HG02884 (cell line): ENCODE data around the gene RMDN3.

Experiments
- ATAC-seq: cut with Tn5 transposase; IDR thresholded peaks from one replicate; pipeline ENCODE4 v1.9.1; 2021; ENCODE audit warnings: mild to moderate bottlenecking, moderate library complexity; ENCODE audit not compliant: unreplicated experiment

RMDN3 gene

DNA sequence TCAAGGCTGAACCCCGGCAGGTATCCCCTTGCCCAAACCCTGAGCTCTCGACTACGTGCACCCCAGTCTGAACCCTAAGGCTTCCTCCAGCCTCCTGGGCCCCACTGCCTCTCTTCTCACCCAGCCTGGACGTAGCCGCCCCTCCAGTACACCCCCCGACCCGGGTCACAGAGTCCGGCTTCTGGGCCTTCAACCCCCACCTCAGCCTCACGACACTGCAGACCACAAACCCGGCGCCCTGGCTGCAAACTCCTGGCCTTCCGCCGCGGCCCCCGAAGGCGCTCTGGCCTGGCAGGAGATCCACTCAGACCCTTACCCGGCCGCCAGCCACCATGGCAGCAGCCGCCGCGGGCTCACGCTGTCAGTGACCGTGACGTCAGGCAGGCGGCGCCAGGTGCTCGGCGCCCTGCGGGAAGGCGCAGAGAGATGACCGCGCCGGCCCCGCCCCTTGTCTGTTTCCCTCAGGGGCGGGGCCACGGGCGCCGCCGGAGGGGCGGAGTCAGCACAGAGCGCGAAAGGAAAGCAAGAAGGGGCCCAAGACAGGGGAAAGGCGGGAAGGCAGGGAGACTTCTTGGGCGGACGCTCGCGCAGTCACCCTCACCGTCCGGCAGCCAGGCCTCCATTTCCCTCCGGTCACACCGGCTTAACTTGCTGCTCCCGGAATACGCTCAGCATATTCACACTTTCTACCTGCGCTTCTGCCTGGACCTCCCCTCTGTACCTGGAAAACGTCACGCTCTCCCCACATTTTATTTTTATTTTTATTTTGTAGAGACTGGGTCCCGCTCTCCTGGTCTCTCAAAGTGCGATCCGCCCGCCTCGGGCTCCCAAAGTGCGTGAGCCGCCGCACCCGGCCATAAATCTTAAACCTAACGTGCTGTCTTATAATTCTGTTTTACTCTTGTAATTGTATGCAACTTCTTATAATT, at the start of gene RMDN3:
TSS of gene RMDN3 (minus strand) at position 372 of the 929 bp plus-strand sequence. CDS start 471 bp downstream, outside the sequence.
- peak; percentile 77 for ATAC-seq

DNA sequence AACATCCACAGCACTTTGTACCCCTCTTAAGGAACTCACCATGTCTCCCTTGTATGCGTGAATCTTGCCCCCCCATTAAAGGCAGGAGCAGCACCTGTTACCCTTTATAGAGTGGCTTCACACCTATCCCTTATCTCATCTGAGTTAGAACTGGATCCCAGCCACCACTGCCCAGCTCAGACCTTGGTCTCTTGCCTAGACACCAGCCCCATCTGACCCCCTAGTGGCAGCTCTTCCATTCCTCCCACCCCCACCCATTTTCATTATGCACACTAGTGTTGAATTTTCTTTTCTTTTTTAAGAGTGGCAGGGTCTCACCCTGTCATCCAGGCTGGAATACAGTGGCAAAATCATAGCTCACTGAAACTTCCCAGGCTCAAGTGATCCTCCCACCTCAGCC, 48.6 kb upstream of the RMDN3 start:
- no peak for ATAC-seq

- ATAC-seq = no peak
Observed at GRCh38 chr15:40803076-40803475, 48.0 kb upstream of the RMDN3 start.

- ATAC-seq = no peak
Observed at GRCh38 chr15:40799523-40799922, 44.5 kb upstream of the RMDN3 start.

DNA sequence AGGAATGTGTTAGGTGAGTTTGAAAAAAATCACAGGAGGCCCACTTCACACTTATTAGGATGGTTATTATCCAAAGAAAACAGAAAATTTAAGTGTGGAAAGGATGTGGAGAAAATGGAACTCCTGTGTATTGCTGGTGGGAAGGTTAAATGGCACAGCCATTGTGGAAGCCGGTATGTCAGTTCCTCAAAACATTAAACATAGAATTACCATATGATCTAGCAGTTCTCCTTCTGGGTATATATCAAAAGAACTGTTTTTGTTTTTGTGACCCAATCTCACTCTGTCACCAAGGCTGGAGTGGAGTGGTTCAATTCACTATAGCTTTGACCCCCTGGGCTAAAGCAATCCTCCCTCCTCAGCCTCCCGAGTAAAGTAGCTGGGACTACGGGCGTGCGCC, 41.5 kb upstream of the RMDN3 start:
- no peak for ATAC-seq

DNA sequence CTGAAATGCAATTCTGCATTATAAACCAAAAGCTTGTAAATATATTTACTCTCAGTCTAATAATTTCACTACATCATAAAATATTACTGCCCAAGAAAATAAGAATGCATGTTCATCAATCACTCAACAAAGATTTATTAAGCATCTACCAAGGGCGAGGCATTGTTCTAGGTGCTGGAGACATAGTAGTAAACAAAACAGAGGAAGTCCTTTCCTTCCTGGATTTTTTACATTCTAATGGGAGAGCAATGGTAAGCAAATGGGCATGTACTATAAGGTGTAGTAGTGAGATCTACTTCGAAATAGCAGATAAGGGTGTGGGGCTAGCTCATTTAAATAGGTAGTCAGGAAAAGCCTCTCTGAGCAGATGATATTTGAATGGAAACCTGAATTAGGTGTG, 41.0 kb upstream of the RMDN3 start:
- ATAC-seq = no peak

GRCh38 chr15:40793216-40793989, 38.3 kb upstream of the RMDN3 start:
- no peak for ATAC-seq

DNA sequence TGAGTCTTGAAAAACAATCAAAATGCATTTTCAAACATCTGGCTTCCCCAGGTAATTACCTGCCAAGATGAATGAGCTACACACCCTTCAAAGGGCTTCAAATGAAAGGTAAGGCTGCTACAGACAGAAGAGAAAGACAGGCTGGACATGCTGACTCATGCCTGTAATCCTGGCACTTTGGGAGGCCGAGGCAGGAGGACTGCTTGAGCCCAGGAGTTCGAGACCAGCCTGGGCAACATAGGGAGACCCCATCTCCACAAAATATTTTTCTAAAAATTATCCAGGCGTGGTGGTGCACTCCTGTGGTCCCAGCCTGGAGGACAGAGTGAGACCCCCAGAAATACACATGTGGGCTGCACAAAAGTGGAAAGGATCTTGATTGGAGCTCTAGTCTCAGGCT, 37.3 kb upstream of the RMDN3 start:
- ATAC-seq = no peak

- ATAC-seq = no peak
Observed at GRCh38 chr15:40790718-40791117, 35.7 kb upstream of the RMDN3 start.

- ATAC-seq = no peak
Observed at GRCh38 chr15:40789999-40790398, 34.9 kb upstream of the RMDN3 start.

DNA sequence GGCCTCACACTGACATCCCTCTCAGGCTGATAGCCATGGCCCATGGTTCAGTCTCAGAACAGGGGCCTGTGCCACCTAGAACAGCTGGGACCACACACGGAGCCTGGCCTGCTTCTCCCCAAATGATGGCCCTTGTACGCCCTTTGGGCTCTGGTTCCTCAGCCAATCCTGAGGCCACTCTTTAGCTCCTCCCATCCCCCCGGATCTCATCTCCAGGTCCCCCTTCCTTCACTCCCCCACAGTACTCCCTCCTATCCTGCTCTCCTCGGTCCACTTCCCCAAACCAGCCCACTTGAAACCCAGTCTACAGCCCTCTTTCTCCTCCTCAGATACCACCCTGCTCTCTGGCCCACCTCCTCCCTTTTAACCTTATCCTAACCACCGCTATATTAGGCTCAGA, 34.1 kb upstream of the RMDN3 start:
- ATAC-seq = no peak

- no peak for ATAC-seq
Observed at GRCh38 chr15:40787991-40788390, 32.9 kb upstream of the RMDN3 start.

- no peak for ATAC-seq
Observed at GRCh38 chr15:40787344-40787841, 32.3 kb upstream of the RMDN3 start.

DNA sequence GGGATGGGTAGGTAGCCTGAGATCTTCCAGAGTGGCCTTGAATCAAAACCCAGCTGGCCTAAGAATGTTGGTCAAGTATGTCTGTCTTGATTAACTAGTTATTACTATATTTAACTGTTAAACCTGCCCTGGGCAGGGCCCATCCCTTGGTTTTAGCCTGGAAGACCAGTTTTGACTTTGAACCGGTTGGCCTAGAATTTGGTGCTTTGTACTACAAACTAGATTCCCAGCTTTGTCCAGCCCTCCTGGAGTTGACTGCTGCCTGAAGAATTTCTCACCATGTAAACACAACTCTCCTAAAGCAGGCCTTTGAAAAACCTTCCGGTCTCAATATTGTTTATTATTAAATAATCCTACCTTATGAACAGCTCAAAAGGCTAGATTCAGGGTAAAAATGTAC, 30.8 kb upstream of the RMDN3 start:
- no peak for ATAC-seq

DNA sequence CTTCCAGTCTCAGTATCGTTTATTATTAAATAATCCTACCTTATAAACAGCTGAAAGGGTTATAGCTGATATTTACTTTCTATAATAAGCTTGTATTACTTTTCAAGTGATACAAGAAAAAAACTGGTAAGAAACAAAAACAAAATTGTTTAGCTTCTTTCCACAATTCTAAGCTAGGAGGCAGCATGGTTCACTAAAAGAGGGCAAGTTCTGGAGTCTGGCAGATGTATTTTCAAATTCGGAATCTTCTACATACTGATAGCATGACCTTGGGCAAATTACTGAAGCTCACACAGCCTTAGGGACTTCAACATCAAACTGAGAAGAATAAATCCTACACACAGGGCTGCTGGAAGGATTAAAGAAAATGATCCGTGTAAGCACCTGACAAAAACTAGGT, 30.1 kb upstream of the RMDN3 start:
- no peak for ATAC-seq

DNA sequence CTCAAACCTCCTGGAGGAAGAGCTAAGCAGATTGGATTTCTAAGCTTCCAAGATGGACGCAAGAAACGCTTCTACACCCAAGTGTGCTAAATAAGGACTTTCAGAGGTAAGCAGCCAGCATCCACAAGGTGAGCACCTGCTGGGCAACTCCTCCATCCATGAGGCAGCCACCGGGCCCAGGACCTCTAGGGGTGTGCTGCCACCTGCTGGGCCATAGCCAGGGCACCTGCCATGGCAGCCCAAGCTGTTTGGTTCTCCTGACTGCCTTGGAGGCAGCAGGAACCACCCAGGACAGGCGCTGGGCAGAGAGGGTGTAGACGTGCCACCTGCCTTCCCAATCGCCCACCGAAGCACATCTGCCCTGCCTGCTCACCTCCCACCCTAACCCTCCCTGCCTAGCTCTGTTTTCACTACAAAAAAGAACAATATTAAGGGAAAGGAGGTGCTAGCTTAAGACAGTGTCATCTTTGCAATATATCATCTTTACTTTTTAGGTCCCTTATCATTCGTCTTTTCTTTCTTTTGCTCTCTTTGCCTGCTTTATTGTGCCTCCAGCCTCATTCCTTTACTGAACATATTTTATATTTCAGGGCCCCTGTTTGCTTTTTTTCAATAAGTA, 27.7 kb upstream of the RMDN3 start:
- ATAC-seq = no peak

DNA sequence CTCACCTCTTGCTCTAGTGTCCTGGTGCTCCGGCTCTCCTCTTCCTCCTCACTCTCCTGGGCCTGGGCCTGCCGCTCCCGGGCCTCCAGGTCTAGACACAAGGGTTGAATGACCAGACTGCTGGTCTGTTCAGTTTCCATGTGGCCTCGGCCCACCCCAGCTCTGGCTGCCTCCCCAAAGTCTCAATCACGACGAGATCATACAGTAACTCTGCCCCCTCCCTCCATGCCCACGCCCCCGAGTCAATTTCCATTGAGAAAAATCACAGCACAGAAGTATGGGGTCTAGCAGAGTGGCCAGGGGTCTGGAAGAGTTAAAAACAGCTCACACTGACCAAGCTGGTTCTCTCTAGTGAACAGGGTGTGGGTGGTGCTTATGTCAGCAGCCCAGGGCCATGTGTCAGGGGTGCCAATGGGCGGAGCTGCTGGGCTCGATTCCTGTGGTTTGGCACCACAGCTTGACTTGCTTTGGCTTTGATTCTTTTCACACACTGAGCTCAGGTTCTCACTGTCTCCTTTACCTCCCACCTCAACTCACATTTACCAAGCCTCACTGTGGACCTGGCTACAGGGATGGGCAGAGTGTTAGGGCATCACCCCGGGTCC, 21.6 kb upstream of the RMDN3 start:
- ATAC-seq = no peak

DNA sequence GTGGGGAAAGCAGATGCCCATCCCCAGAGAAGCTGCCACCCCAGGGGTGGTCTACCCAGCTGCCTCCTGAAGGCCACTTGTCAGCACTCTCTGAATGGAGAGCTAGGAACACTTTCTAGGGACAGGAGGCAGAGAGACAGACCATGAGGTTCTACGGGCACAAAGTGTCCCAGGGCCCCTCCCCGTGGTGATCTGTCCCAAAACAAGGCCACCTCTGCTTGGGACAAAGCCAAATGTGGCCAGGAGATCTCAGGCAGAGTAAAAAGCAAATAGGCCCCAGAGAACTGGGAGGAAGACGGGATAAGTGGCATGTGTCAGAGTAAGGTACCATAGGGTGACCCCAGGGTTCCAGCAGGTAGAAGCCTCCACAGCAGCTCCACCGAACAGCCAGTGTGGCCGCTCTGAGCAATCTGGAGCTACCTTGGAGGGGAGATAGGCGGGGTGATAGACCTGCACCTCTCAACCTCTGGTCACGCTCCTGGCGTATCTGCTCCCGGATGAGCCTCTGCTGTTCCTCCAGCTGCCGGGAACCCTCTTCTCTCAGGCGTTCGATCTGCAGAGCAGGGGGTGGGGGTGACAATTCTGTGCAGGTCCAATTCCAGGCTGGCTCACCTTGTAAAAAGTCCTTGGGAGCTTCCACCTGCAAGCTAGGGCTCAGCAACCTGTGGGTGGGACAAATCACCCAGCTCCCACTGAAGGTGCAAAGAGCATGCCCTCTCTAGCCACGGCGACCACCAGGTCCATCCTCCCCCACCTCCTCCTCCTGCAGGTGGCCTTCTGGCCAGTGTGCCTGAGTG, 20.9 kb upstream of the RMDN3 start:
- ATAC-seq = no peak

GRCh38 chr15:40775007-40775406, 20.0 kb upstream of the RMDN3 start:
- no peak for ATAC-seq

DNA sequence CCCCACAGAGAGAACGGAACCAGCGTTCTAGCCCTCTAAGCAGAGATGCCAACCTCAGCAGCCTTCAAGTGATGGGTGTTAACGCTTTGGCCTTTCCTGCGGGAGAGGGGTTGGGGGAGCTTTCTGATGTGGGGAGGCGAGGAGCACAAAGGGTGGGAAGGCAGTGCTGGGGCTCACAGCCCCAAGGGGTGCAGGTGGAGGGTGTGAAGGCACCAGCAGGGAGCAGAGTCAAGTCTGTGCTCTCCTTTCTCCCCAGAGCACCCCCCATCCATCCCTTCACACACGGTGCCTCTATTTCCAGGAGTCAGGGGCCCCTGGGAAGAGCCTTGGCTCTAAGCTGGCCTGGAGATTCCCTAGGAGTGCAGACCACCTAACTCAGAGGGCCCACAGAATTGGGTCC, 18.8 kb upstream of the RMDN3 start:
- no peak for ATAC-seq
